Measurements from ENCODE around the gene SEC61B.
"Not testable (repeated sequence)": the region's sequence is repeated elsewhere in the genome, so short reads cannot be mapped to it uniquely, and the experiment has no call there.

SEC61B gene

GRCh38 chr9:99193466-99193821, 28.6 kb upstream of the SEC61B start:
- no peak for TF ChIP-seq CTCF (conservative IDR thresholded peaks at IDR 0.05)
- H3K27ac ChIP-seq: no peak overlapping the region

DNA sequence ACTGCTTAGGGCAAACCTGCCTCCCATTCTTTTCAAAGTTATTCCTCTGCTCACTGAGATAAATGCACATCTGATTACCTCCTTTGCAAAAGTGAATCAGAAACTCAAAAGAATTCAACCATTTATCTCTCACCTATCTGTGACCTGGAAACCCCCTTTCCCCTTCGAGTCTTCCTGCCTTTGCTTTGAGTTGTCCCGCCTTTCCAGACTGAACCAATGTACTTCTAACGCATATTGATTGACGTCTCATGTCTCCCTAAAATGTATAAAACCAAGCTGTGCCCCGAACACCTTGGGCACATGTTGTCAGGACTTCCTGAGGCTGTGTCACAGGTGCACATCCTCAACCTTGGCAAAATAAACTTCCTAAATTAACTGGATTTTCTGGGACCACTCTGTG, 25.6 kb upstream of the SEC61B start:
- H3K27ac ChIP-seq: not testable (repeated sequence)

- no peak for TF ChIP-seq CTCF (conservative IDR thresholded peaks at IDR 0.05)
- no peak overlapping the region for H3K27ac ChIP-seq
Observed at GRCh38 chr9:99197124-99197630, 24.9 kb upstream of the SEC61B start.

DNA sequence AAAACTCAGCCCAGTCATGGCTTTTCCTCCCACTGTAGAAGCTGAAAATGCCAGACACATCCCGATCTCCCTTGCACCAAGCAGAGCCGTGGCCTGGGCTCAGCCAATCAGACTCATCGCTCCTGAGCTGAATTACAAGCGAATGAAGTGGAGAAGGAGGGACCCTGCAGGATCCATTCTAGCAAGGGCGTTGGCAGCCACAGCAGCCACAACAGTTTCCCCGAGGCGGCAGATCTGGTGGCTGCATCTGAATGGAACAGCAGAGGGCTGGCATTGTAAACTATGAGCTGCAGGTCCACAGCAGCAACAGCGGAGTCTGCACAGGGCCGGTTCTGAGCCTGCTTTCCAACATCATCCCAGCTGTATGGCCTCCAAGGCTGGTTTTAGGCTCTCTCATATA, 24.1 kb upstream of the SEC61B start:
- no peak overlapping the region for H3K27ac ChIP-seq
- TF ChIP-seq CTCF (conservative IDR thresholded peaks at IDR 0.05): no peak

DNA sequence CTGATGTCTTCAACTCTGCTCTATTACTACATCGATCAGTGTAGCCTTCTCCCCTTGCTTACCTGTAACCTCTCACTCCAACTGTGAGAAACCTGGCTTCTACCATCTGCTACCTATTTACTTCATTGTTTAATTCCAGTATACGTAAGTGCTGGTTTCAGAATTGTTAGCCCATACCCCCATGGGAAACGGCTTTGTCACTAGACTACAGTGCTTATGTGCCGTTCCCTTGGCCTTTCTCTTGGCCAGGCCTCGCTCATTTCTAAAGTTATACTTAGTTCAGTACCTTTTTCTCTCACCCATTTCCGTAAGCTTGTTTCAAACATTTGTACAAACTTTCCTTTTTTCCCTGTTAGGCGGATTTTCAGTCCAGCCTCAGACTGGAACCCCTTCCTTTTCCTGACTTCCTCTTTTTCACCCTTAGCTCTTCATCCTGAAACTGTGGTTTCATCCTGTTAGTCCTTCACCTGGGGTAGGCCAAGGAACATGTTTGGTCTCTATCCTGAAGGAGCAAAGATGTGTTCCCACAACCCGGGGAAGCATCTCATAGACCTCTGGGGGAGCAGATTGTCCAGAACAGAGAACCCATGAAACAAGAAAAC, 22.0 kb upstream of the SEC61B start:
- no peak for TF ChIP-seq CTCF (conservative IDR thresholded peaks at IDR 0.05)

GRCh38 chr9:99201603-99202002, 20.5 kb upstream of the SEC61B start:
- TF ChIP-seq CTCF (conservative IDR thresholded peaks at IDR 0.05): no peak
- no peak overlapping the region for H3K27ac ChIP-seq

More for the DNA sequence above, 22.0 kb upstream of the SEC61B start:
- no peak overlapping the region for H3K27ac ChIP-seq

GRCh38 chr9:99210572-99210971, 11.5 kb upstream of the SEC61B start:
- TF ChIP-seq CTCF (conservative IDR thresholded peaks at IDR 0.05): no peak
- H3K27ac ChIP-seq: no peak overlapping the region

DNA sequence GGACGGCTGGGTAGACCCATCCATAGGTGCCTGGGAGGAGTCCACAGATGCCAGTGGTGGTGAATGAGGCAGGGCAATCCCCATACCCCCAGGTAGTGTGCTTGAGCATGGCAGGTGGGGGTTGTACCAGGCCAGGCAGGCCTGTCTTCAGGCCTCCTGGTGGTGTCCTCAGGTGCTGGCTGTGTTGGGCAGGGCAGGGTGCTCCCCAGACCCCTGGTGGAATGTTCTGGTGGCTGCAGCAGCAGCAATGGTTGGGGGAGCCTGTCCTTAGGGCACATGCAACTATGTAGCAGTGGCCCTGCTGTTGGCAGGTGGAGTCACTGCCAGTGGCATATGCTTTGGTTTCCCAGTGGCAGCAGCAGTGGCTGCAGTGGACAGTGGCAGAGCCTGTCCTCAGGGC, 10.3 kb upstream of the SEC61B start:
- no peak overlapping the region for H3K27ac ChIP-seq
- no peak for TF ChIP-seq CTCF (conservative IDR thresholded peaks at IDR 0.05)
